Ovary (tissue), 9 donors: ENCODE measurements around the gene DOCK8. TPM values are rescaled to one million over a fixed set of nuclear protein-coding genes. Genes with fewer than 3 reads are reported as not detected.

Experiments used
- DNase-seq, 5 donors: peaks; one replicate each; pipeline ENCODE4 v3.0.0-alpha.2; 2019 to 2020
- H3K27ac ChIP-seq, 2 donors: fragments of 200-600 bp; one replicate each; pipeline versions ENCODE4 v1.5.1 to v1.8.0; 2019 to 2022
- H3K27me3 ChIP-seq: fragments of 200-600 bp; one replicate; pipeline ENCODE4 v1.8.0; 2022
- H3K36me3 ChIP-seq: fragments of 200-600 bp; sonication (generic); one replicate; pipeline ENCODE4 v1.5.1; 2019
- H3K4me1 ChIP-seq: one replicate; pipeline ENCODE4 v1.8.1; 2013; ENCODE audit warnings: mild to moderate bottlenecking, moderate library complexity; ENCODE audit not compliant: insufficient read depth
- H3K4me3 ChIP-seq: fragments of 200-600 bp; sonication (generic); one replicate; pipeline ENCODE4 v1.5.1; 2017
- H3K9me3 ChIP-seq, 2 donors: fragments of 200-600 bp in 1 of 2; sonication (generic) in 1 of 2; one replicate each; pipeline versions ENCODE4 v1.5.1 to v1.8.1; 2013 to 2019; ENCODE audit warnings: mild to moderate bottlenecking in 1 of 2, moderate library complexity in 1 of 2
- EP300 ChIP-seq: sonication (generic); formaldehyde crosslinking; IDR thresholded peaks from one replicate; pipeline ENCODE4 v1.6.1; 2017; ENCODE audit warnings: antibody characterized with exemption
- POLR2A ChIP-seq: fragments of 450-650 bp; IDR thresholded peaks from one replicate; pipeline ENCODE4 v1.6.1; 2017; ENCODE audit warnings: antibody characterized with exemption, mild to moderate bottlenecking, moderate library complexity
- WGBS, 3 donors: extraction: QIAGEN DNeasy Blood & Tissue Kit in 1 of 3; methylation state at CpG; one replicate each; pipeline versions ENCODE4 v1.1.5 to v1.1.7; 2013 to 2017; 5-methylcytosine and 5-hydroxymethylcytosine counted together
- intact Hi-C, 4 donors: fragments of 100-400 bp; cut with DNase I; formaldehyde crosslinking; loops; one replicate each; pipeline versions ENCODE4 v1.11.0 to v1.15.1; 2022 to 2023
- polyA plus RNA-seq, 2 donors: library from polyadenylated mRNA; stranded (reverse); fragments of 200-250 nt in 1 of 2; fragments of 350-450 nt in 1 of 2; fragmentation: Illumina TruSeq in 1 of 2; extraction: RNeasy Lipid Tissue Mini Kit (QIAGEN cat#74804) in 1 of 2; gene quantifications; one replicate each; pipeline ENCODE4 v1.2.3, GENCODE V29; 2013 to 2014
- total RNA-seq, 7 donors: library from RNA; depleted of rRNA in 2 of 7; stranded (reverse); fragments of >200 nt in 2 of 7; fragmentation: NEBNext Ultra II Directional in 3 of 7; extraction: Animal tissue kit (Norgen Biotek cat#: 25700) in 3 of 7; gene quantifications; one replicate each; pipeline versions ENCODE4 v1.1.0 to v1.2.4, GENCODE V29; 2016 to 2023
- TF ChIP-seq, protein P1 (sequence below), 3 donors: fragments of 450-650 bp in 2 of 3; fragments of 200-600 bp in 1 of 3; IDR thresholded peaks; one replicate each; pipeline versions ENCODE4 v1.5.1 to v1.8.0; 2016 to 2022; ENCODE audit warnings: antibody characterized with exemption in 3 of 3, mild to moderate bottlenecking in 1 of 3
- donor health status: DM: no; HTN: no; CAD: no; lungs with moderate emphysema.
- donor health status: DM: no; HTN: no; CAD: no.
- donor health status: Bipolar disorder and iron deficiency.
- donor health status: DM: yes; HTN: yes; CAD: no.
- donor health status: DM: no; HTN: no; CAD: no.
- donor health status: DM: yes; HTN: yes; CAD: no.

Gene DOCK8
- total and polyA plus RNA-seq, 9 donors = 1.4 to 12.2 (median 7.3) TPM

DNA sequence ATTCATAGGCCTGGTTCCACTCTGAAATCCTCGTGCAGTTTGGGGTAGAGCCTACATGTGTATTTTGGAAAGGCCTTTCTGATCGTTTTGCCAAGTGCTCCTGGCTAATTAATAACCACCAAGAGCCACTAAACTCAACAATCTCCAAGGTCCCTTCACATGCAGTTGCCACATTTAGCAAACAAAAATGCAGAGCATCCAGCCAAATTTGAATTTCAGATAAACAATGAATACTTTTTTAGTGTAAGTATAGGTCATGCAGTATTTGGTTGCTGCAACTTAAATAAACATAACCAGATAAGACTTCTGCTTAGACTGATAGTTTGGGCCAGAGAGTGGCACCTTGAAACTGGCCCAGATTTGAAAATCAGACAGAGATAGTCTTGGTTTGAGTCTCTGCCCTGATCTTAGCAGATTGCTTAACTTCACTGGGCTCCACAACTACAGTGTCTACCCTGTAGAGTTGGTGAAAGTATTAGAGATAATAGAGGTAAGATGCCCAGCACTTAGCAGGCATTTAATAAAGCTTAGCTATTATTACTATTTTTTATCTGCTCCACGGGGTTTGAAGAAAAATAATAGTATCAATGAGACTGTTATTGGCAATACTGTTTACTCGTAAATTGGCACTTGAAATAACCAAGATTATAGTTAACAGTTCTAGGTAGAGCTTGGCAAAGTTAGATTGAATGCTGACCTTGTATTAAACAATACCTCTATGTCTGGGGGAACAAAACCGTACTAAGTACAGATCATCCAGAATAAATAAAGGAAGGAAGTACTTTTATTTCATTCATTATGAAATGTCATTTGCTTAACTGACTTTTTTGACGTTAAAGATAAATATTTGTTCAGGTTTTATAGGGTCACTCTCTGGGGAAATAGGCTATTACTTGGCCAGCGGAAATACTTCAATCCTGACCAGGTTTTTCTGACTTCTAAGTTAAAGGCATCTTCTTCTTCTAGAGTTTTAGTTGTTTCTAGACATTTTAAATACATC lies 274.8 kb downstream of the DOCK8 start:
- no peak for DNase-seq
- TF ChIP-seq EP300 (no peak), POLR2A (no peak)
- TF ChIP-seq, protein P1, sequence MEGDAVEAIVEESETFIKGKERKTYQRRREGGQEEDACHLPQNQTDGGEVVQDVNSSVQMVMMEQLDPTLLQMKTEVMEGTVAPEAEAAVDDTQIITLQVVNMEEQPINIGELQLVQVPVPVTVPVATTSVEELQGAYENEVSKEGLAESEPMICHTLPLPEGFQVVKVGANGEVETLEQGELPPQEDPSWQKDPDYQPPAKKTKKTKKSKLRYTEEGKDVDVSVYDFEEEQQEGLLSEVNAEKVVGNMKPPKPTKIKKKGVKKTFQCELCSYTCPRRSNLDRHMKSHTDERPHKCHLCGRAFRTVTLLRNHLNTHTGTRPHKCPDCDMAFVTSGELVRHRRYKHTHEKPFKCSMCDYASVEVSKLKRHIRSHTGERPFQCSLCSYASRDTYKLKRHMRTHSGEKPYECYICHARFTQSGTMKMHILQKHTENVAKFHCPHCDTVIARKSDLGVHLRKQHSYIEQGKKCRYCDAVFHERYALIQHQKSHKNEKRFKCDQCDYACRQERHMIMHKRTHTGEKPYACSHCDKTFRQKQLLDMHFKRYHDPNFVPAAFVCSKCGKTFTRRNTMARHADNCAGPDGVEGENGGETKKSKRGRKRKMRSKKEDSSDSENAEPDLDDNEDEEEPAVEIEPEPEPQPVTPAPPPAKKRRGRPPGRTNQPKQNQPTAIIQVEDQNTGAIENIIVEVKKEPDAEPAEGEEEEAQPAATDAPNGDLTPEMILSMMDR (IDR thresholded peaks at IDR 0.05) = no peak
- Histone ChIP-seq H3K27me3 (no peaks in the 10 kb centered on the region), H3K4me1 (no peaks in the 10 kb centered on the region), H3K4me3 (no peak overlapping the region), H3K9me3 (no peaks in the 10 kb centered on the region), H3K36me3 (no peaks in the 10 kb centered on the region), H3K27ac (no peak overlapping the region)
- WGBS, 3 donors = 53 to 69% (median 56%) methylated on average over 7 of the region's 7 CpGs
- intact Hi-C loops = no loop called here

DNA sequence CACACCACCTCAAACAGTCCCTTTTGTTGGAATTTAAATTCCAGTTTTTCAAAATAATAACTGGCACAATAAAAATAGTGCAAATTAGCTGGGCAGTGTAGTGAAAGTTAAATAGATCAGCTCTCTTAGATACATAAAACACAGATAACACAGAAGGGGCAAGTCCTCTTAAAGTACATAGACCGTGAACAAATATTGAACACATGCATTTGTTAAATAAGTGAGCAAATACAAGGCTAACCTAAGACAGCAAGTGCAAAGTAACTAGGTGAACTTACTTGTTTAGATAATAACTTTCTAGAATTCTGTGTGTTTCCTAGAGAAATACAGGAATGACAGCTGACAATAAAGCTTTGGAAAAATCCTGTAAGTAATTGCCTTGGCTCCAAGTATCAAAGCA lies 280.1 kb downstream of the DOCK8 start:
- no peaks in the 10 kb centered on the region for H3K36me3 ChIP-seq
- no peak overlapping the region for H3K4me3 ChIP-seq
- H3K4me1 ChIP-seq = no peaks in the 10 kb centered on the region
- DNase-seq = no peak
- H3K9me3 ChIP-seq = no peaks in the 10 kb centered on the region
- intact Hi-C loops = no loop called here
- no peaks in the 10 kb centered on the region for H3K27me3 ChIP-seq
- WGBS, 3 donors = 89 to 94% (median 92%) methylated on average over 1 of the region's 1 CpG
- no peak overlapping the region for H3K27ac ChIP-seq
- no peak for TF ChIP-seq POLR2A
- TF ChIP-seq EP300 = no peak
- TF ChIP-seq, protein P1 (IDR thresholded peaks at IDR 0.05) = no peak

DNA sequence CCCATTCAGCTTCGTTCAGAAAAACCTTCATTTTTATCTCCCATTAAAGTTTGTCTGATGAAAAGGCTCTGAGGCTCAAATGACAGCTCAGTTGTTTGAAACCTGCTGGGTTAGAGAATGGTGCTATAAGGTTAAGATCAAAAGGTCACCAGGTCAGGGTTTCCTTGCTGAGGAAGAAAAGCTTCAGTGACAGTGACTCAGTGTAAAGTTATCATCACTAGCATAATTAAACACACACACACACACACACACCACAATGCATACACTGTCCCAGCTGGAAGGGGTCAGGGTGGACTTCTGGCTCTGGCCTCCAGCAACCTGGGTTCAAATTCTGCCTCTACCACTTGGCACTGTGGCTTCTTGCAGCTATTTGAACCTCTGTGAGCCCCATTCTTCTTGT lies 281.1 kb downstream of the DOCK8 start:
- Histone ChIP-seq H3K27ac (no peak overlapping the region), H3K36me3 (no peaks in the 10 kb centered on the region), H3K4me3 (no peak overlapping the region), H3K4me1 (no peaks in the 10 kb centered on the region), H3K27me3 (no peaks in the 10 kb centered on the region), H3K9me3 (no peaks in the 10 kb centered on the region)
- DNase-seq = no peak
- 48 to 62% (median 60%) methylated on average over 1 of the region's 1 CpG for WGBS, 3 donors
- intact Hi-C loops = no loop called here
- no peak for TF ChIP-seq POLR2A
- TF ChIP-seq, protein P1 (IDR thresholded peaks at IDR 0.05) = no peak
- TF ChIP-seq EP300 = no peak

DNA sequence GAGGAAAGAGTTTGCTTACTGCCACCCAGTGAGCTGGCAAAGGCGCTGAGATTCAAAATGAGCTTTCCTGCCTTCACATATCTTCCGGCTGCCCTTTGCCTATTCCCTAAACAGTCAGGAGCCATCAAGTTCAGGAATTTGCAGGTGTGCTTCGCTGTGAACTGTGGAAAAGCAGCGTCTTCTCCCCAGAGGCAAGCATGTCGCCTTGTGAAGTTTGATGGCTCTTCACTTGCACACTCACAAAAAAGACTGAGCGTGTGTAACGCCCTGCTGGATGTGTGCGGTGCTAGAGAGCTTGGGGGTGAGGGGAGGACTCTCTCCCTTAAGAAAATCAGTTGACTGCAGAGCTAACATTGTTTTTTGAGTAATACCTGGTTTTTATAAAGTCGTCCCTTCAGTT lies 288.7 kb downstream of the DOCK8 start:
- no peaks in the 10 kb centered on the region for H3K36me3 ChIP-seq
- peak overlapping the region; percentile 49 for H3K4me3 ChIP-seq
- no peaks in the 10 kb centered on the region for H3K9me3 ChIP-seq
- no peaks in the 10 kb centered on the region for H3K27me3 ChIP-seq
- H3K27ac ChIP-seq = no peak overlapping the region
- intact Hi-C loops = no loop called here
- DNase-seq = no peak
- H3K4me1 ChIP-seq = peaks cover 5% of the 10 kb centered on the region
- TF ChIP-seq, protein P1 (IDR thresholded peaks at IDR 0.05) = no peak
- TF ChIP-seq POLR2A (no peak), EP300 (no peak)
- 70 to 75% (median 75%) methylated on average over 9 of the region's 9 CpGs for WGBS, 3 donors
